Endothelial cell of umbilical vein (primary cell): Measurements from ENCODE around the gene NOL8. TPM values are rescaled to one million over a fixed set of nuclear protein-coding genes. Genes with fewer than 3 reads are reported as not detected.

ENCODE experiments used
- BruUV-seq: library from RNA; stranded (reverse); fragments of 400-500 nt; replicated peaks from 2 replicates; lab custom pipeline; 2021; lab: Mats Ljungman, UMichigan
- CTCF ChIA-PET: fragments of 300-600, 350-600 bp; sonication (Branson Sonifier 250); formaldehyde crosslinking; loops from one replicate; lab custom pipeline; 2021; ENCODE audit warnings: antibody characterized with exemption, inconsistent platforms; lab: Charles Lee
- POLR2A ChIA-PET: fragments of 300-600, 350-600 bp; sonication (Branson Sonifier 250); formaldehyde crosslinking; loops from one replicate; lab custom pipeline; 2021; ENCODE audit warnings: antibody characterized with exemption, inconsistent platforms; lab: Charles Lee
- DNase-seq: peaks from one replicate; pipeline ENCODE4 v3.0.0-alpha.2; 2011; ENCODE audit warnings: low read depth, low spot score
- FAIRE-seq: peaks from 2 replicates; lab custom pipeline; 2011; peaks lifted over from hg19 to GRCh38; lab: Jason Lieb, UNC
- H2AFZ ChIP-seq: 2 replicates; pipeline ENCODE4 v1.6.0; 2012; ENCODE audit warnings: low read depth, low read length, control low read depth, inconsistent platforms
- H3K27ac ChIP-seq: 2 replicates; pipeline ENCODE4 v1.5.1; 2011; ENCODE audit warnings: low read depth, mild to moderate bottlenecking, control low read depth, low read length, moderate library complexity; ENCODE audit not compliant: insufficient read depth
- H3K27me3 ChIP-seq, 2 experiments: 2 replicates each; pipeline versions ENCODE4 v1.6.0 to v1.6.1; 2011; ENCODE audit warnings: low read length in 2 of 2, mixed read lengths in 1 of 2; ENCODE audit not compliant: control insufficient read depth in 2 of 2, insufficient read depth in 2 of 2
- H3K36me3 ChIP-seq, 2 experiments: 2 replicates in 1 of 2; 3 replicates in 1 of 2; pipeline ENCODE4 v1.5.1; 2011; ENCODE audit warnings: low read length in 2 of 2, mild to moderate bottlenecking in 1 of 2, moderate library complexity in 1 of 2; ENCODE audit not compliant: control insufficient read depth in 2 of 2, insufficient read depth in 2 of 2; ENCODE audit errors: extremely low read depth in 1 of 2
- H3K4me1 ChIP-seq: 3 replicates; pipeline ENCODE4 v1.5.1; 2011; ENCODE audit warnings: mild to moderate bottlenecking, low read length; ENCODE audit not compliant: control insufficient read depth, insufficient read depth; ENCODE audit errors: extremely low read depth
- H3K4me2 ChIP-seq: 2 replicates; pipeline ENCODE4 v1.6.1; 2011; ENCODE audit warnings: low read length, control low read depth, mixed read lengths; ENCODE audit not compliant: insufficient read depth
- H3K4me3 ChIP-seq, 3 experiments: fragments of 200-600 bp in 1 of 3; sonication (generic), shearing (Covaris generic) in 1 of 3; replicated peaks in 1 of 3; 2 replicates each; pipeline ENCODE4 v1.5.1; 2011 to 2016; ENCODE audit warnings: control low read depth in 3 of 3, low read length in 3 of 3, mild to moderate bottlenecking in 2 of 3, inconsistent platforms in 1 of 3, low read depth in 1 of 3, moderate library complexity in 1 of 3; ENCODE audit not compliant: insufficient read depth in 1 of 3
- H3K79me2 ChIP-seq: 2 replicates; pipeline ENCODE4 v1.6.0; 2012; ENCODE audit warnings: low read length, inconsistent platforms; ENCODE audit not compliant: control insufficient read depth, insufficient read depth
- H3K9ac ChIP-seq: replicated peaks from 2 replicates; pipeline ENCODE3; 2011; ENCODE audit warnings: low read length, control low read depth; ENCODE audit not compliant: insufficient read depth; ENCODE audit errors: extremely low read depth
- H3K9me1 ChIP-seq: replicated peaks from 3 replicates; pipeline ENCODE4 v1.6.0; 2011; ENCODE audit warnings: mild to moderate bottlenecking, low read length; ENCODE audit not compliant: control insufficient read depth, insufficient read depth; ENCODE audit errors: extremely low read depth
- H3K9me3 ChIP-seq: replicated peaks from 2 replicates; pipeline ENCODE4 v1.5.1; 2012; ENCODE audit warnings: low read length, inconsistent platforms; ENCODE audit not compliant: control insufficient read depth, insufficient read depth
- H4K20me1 ChIP-seq: replicated peaks from 2 replicates; pipeline ENCODE3; 2011; ENCODE audit warnings: mild to moderate bottlenecking, low read length; ENCODE audit not compliant: control insufficient read depth, insufficient read depth; ENCODE audit errors: extremely low read depth
- EZH2 ChIP-seq: IDR thresholded peaks from 2 replicates; pipeline ENCODE4 v1.6.1; 2012; ENCODE audit warnings: borderline replicate concordance, low read depth, mild to moderate bottlenecking, moderate library complexity, low read length, inconsistent platforms; ENCODE audit not compliant: severe bottlenecking
- FOS ChIP-seq: IDR thresholded peaks from 2 replicates; pipeline ENCODE4 v1.6.1; 2011; ENCODE audit warnings: mild to moderate bottlenecking, low read length, moderate library complexity, borderline replicate concordance; ENCODE audit not compliant: insufficient read depth
- GATA2 ChIP-seq: IDR thresholded peaks from 2 replicates; pipeline ENCODE4 v1.7.0; 2011; ENCODE audit warnings: low read depth, mild to moderate bottlenecking, moderate library complexity, mixed read lengths, low read length; ENCODE audit not compliant: insufficient read length, insufficient read depth
- JUN ChIP-seq: IDR thresholded peaks from 2 replicates; pipeline ENCODE4 v1.6.1; 2011; ENCODE audit warnings: borderline replicate concordance, low read depth; ENCODE audit not compliant: insufficient read length, insufficient read depth
- MAX ChIP-seq: IDR thresholded peaks from 2 replicates; pipeline ENCODE4 v1.6.1; 2011; ENCODE audit not compliant: insufficient read depth, insufficient read length
- MYC ChIP-seq: IDR thresholded peaks from one replicate; pipeline ENCODE4 v1.6.1; 2011; ENCODE audit warnings: mild to moderate bottlenecking, low read depth, low read length
- POLR2A ChIP-seq: IDR thresholded peaks from 2 replicates; pipeline ENCODE4 v1.6.1; 2012; ENCODE audit warnings: low read depth, mild to moderate bottlenecking, control low read depth, low read length
- POLR2AphosphoS5 ChIP-seq: IDR thresholded peaks from 2 replicates; pipeline ENCODE4 v1.6.1; 2012; ENCODE audit warnings: low read depth, mild to moderate bottlenecking, control low read depth, low read length, moderate library complexity; ENCODE audit not compliant: insufficient read depth
- dilution Hi-C: fragments of 300-500 bp; cut with MboI; formaldehyde crosslinking; loops from one replicate; pipeline ENCODE4 v1.15.0; 2019; ENCODE audit warnings: low sequenced_read_pairs; ENCODE audit not compliant: extremely low pct_ligation_motif_present
- intact Hi-C: fragments of 100-400 bp; cut with micrococcal nuclease; formaldehyde crosslinking; loops from one replicate; pipeline ENCODE4 v1.10.0; 2022
- polyA plus RNA-seq, 4 experiments: library from polyadenylated mRNA; depleted of rRNA in 3 of 4; stranded (reverse) in 3 of 4; unstranded in 1 of 4; fragments of >200 nt; gene quantifications; 2 replicates each; pipeline versions ENCODE4 v1.2.1 to v1.2.3, GENCODE V29; 2011 to 2012; ENCODE audit warnings: missing spikeins in 1 of 4
- total RNA-seq: library from RNA; stranded (reverse); gene quantifications from 2 replicates; pipeline ENCODE4 v1.2.3, GENCODE V29; 2021
- TF ChIP-seq, protein P1 (sequence below), 2 donors: IDR thresholded peaks; 1 replicate in 1 of 2; 2 replicates in 1 of 2; pipeline ENCODE4 v1.5.1; 2011; ENCODE audit warnings: low read length in 2 of 2, mild to moderate bottlenecking in 2 of 2, moderate library complexity in 2 of 2, control low read depth in 1 of 2, inconsistent platforms in 1 of 2, low read depth in 1 of 2; ENCODE audit not compliant: insufficient read depth in 1 of 2; ENCODE audit errors: extremely low read depth in 1 of 2

Gene NOL8
- total and polyA plus RNA-seq, 2 donors (not counting 3 experiments of a cell fraction or from before 2014, with no cell fraction given): 5.6 to 41.6 TPM

GRCh38 chr9:92289708-92290390 is 35.3 kb downstream of the NOL8 start:
- H3K27ac ChIP-seq: no peak overlapping the region
- POLR2A ChIA-PET: no interaction called here
- H3K9ac ChIP-seq: no peak overlapping the region
- no TSS peak for BruUV-seq
- H3K27me3 ChIP-seq: no peaks in the 10 kb centered on the region
- intact Hi-C loops: loop anchor here (10.0 kb wide), 1 partner anchor 415 kb away; no protein-coding TSS in a partner anchor
- CTCF ChIA-PET: interaction anchor here (1.2 to 1.4 kb wide), 3 partner anchors 39 to 150 kb away, joined by 3 read pairs; no protein-coding TSS in a partner anchor
- H3K4me1 ChIP-seq: peaks cover 22% of the 10 kb centered on the region
- no peaks in the 10 kb centered on the region for H3K9me3 ChIP-seq
- no peak for FAIRE-seq
- TF ChIP-seq JUN: no peak
- no peak for TF ChIP-seq EZH2
- TF ChIP-seq, protein P1, sequence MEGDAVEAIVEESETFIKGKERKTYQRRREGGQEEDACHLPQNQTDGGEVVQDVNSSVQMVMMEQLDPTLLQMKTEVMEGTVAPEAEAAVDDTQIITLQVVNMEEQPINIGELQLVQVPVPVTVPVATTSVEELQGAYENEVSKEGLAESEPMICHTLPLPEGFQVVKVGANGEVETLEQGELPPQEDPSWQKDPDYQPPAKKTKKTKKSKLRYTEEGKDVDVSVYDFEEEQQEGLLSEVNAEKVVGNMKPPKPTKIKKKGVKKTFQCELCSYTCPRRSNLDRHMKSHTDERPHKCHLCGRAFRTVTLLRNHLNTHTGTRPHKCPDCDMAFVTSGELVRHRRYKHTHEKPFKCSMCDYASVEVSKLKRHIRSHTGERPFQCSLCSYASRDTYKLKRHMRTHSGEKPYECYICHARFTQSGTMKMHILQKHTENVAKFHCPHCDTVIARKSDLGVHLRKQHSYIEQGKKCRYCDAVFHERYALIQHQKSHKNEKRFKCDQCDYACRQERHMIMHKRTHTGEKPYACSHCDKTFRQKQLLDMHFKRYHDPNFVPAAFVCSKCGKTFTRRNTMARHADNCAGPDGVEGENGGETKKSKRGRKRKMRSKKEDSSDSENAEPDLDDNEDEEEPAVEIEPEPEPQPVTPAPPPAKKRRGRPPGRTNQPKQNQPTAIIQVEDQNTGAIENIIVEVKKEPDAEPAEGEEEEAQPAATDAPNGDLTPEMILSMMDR (IDR thresholded peaks at IDR 0.05; ENCODE audit: extremely low read depth in 1 of 2, insufficient read depth in 1 of 2, low read depth in 1 of 2, low read length in 2 of 2): no peak
- TF ChIP-seq POLR2A: no peak
- TF ChIP-seq MAX: no peak
- no peak for TF ChIP-seq GATA2
- no peak for TF ChIP-seq POLR2AphosphoS5
- TF ChIP-seq FOS: no peak
- TF ChIP-seq MYC: no peak
- no peaks in the 10 kb centered on the region for H3K9me1 ChIP-seq
- dilution Hi-C loops: no loop called here
- H3K79me2 ChIP-seq: peaks cover 75% of the 10 kb centered on the region
- H3K4me2 ChIP-seq: no peak overlapping the region
- DNase-seq: no peak
- H4K20me1 ChIP-seq: no peaks in the 10 kb centered on the region
- no peak overlapping the region for H3K4me3 ChIP-seq
- no peak overlapping the region for H2AFZ ChIP-seq
- peaks cover 0 to 25% of the 10 kb centered on the region in 2 experiments for H3K36me3 ChIP-seq
